Hepatocyte (in vitro differentiated cells): ENCODE measurements around the gene SURF2. TPM values are rescaled to one million over a fixed set of nuclear protein-coding genes. Genes with fewer than 3 reads are reported as not detected.

ENCODE experiments used
- DNase-seq: peaks from one replicate; pipeline ENCODE4 v3.0.0-alpha.2; 2016; ENCODE audit warnings: low spot score
- H2AFZ ChIP-seq: fragments of 200-600 bp; sonication (generic); 2 replicates; pipeline ENCODE4 v1.6.0; 2016; ENCODE audit warnings: antibody characterized with exemption, mild to moderate bottlenecking
- H3K27ac ChIP-seq: fragments of 200-600 bp; sonication (generic); 2 replicates; pipeline ENCODE4 v1.5.1; 2016; ENCODE audit warnings: mild to moderate bottlenecking
- H3K27me3 ChIP-seq: fragments of 200-600 bp; sonication (generic); 2 replicates; pipeline ENCODE4 v1.6.1; 2016
- H3K36me3 ChIP-seq: fragments of 200-600 bp; sonication (generic); replicated peaks from 2 replicates; pipeline ENCODE4 v1.5.1; 2016; ENCODE audit warnings: low read depth; ENCODE audit not compliant: insufficient read depth
- H3K4me1 ChIP-seq: fragments of 200-600 bp; sonication (generic); 2 replicates; pipeline ENCODE4 v1.5.1; 2016; ENCODE audit warnings: mild to moderate bottlenecking, moderate library complexity; ENCODE audit not compliant: insufficient read depth
- H3K4me2 ChIP-seq: fragments of 200-600 bp; sonication (generic); 2 replicates; pipeline ENCODE4 v1.6.0; 2016
- H3K4me3 ChIP-seq: fragments of 200-600 bp; sonication (generic); 2 replicates; pipeline ENCODE4 v1.5.1; 2016; ENCODE audit warnings: mild to moderate bottlenecking
- H3K79me2 ChIP-seq: fragments of 200-600 bp; sonication (generic); 2 replicates; pipeline ENCODE4 v1.6.0; 2017; ENCODE audit warnings: mild to moderate bottlenecking
- H3K9me2 ChIP-seq: fragments of 200-600 bp; sonication (generic); replicated peaks from 2 replicates; pipeline ENCODE4 v1.6.0; 2017; ENCODE audit warnings: mild to moderate bottlenecking; ENCODE audit not compliant: insufficient read depth
- H3K9me3 ChIP-seq: fragments of 200-600 bp; sonication (generic); 2 replicates; pipeline ENCODE4 v1.5.1; 2016; ENCODE audit warnings: low read depth, mild to moderate bottlenecking
- H4K20me1 ChIP-seq: fragments of 200-600 bp; sonication (generic); 2 replicates; pipeline ENCODE4 v1.6.0; 2016; ENCODE audit warnings: mild to moderate bottlenecking; ENCODE audit not compliant: insufficient read depth, poor library complexity, severe bottlenecking
- EZH2 ChIP-seq: fragments of 200-600 bp; sonication (generic); IDR thresholded peaks from 2 replicates; pipeline ENCODE4 v1.6.1; 2016; ENCODE audit warnings: antibody characterized with exemption, mild to moderate bottlenecking, borderline replicate concordance
- EZH2phosphoT487 ChIP-seq: fragments of 200-600 bp; sonication (generic); IDR thresholded peaks from one replicate; pipeline ENCODE4 v1.6.1; 2018; ENCODE audit warnings: antibody characterized with exemption, mild to moderate bottlenecking, low read depth, moderate library complexity; ENCODE audit not compliant: unreplicated experiment, severe bottlenecking
- WGBS: methylation state at CpG from one replicate; pipeline ENCODE4 v1.1.6; 2016; ENCODE audit warnings: low lambda C conversion rate; ENCODE audit errors: missing lambda C conversion rate; 5-methylcytosine and 5-hydroxymethylcytosine counted together
- polyA plus RNA-seq: library from polyadenylated mRNA; unstranded; fragments of >200 nt; fragmentation: Nextera tagmentation; extraction: Ambion mirVana; gene quantifications from 2 replicates; pipeline ENCODE4 v1.2.1, GENCODE V29; 2016
- total RNA-seq: library from RNA; depleted of rRNA; stranded (reverse); fragments of >200 nt; gene quantifications from 2 replicates; pipeline ENCODE4 v1.2.3, GENCODE V29; 2014
- TF ChIP-seq, protein P1 (sequence below): fragments of 200-600 bp; sonication (generic); IDR thresholded peaks from 2 replicates; pipeline ENCODE4 v1.5.1; 2016; ENCODE audit warnings: antibody characterized with exemption, mild to moderate bottlenecking; ENCODE audit not compliant: poor library complexity

Gene SURF2
- total and polyA plus RNA-seq, 2 experiments from 2014 or later: 13.6 to 22.9 TPM

DNA sequence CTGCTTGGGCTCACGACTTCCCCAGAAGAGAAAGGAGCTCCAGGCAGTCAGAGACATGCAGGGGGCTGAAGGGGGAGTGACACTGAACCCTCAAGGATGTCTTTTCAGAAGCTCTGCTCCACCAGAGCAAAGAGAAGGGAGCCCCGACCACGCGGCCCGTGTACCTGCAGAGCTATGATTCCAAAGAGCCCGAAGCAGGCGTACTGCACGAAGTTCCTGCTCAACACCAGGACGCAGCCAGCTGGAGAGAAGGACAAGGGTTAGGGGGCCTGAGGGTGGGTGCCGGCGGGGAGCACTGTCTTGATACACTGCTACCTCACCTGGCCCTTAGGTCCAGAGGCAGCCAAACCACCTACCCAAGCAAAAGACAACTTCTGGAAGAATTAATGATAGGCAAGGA, 10.1 kb downstream of the SURF2 start:
- H3K9me3 ChIP-seq: no peaks in the 10 kb centered on the region
- TF ChIP-seq, protein P1, sequence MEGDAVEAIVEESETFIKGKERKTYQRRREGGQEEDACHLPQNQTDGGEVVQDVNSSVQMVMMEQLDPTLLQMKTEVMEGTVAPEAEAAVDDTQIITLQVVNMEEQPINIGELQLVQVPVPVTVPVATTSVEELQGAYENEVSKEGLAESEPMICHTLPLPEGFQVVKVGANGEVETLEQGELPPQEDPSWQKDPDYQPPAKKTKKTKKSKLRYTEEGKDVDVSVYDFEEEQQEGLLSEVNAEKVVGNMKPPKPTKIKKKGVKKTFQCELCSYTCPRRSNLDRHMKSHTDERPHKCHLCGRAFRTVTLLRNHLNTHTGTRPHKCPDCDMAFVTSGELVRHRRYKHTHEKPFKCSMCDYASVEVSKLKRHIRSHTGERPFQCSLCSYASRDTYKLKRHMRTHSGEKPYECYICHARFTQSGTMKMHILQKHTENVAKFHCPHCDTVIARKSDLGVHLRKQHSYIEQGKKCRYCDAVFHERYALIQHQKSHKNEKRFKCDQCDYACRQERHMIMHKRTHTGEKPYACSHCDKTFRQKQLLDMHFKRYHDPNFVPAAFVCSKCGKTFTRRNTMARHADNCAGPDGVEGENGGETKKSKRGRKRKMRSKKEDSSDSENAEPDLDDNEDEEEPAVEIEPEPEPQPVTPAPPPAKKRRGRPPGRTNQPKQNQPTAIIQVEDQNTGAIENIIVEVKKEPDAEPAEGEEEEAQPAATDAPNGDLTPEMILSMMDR: no peak
- TF ChIP-seq EZH2phosphoT487 (no peak), EZH2 (no peak)
- H3K36me3 ChIP-seq: no peaks in the 10 kb centered on the region
- no peak for DNase-seq
- peaks cover 19% of the 10 kb centered on the region for H3K4me1 ChIP-seq
- WGBS: 96% methylated on average over 11 of the region's 11 CpGs
- no peak overlapping the region for H3K4me3 ChIP-seq
- H3K79me2 ChIP-seq: peaks cover 95% of the 10 kb centered on the region
- H3K27ac ChIP-seq: no peak overlapping the region
- H4K20me1 ChIP-seq: peaks cover 93% of the 10 kb centered on the region
- no peak overlapping the region for H3K4me2 ChIP-seq
- H3K9me2 ChIP-seq: no peaks in the 10 kb centered on the region
- H3K27me3 ChIP-seq: no peaks in the 10 kb centered on the region
- no peak overlapping the region for H2AFZ ChIP-seq

GRCh38 chr9:133367221-133367620, 10.9 kb downstream of the SURF2 start:
- Histone ChIP-seq H3K27me3 (no peaks in the 10 kb centered on the region), H3K9me3 (no peaks in the 10 kb centered on the region), H3K36me3 (no peaks in the 10 kb centered on the region), H3K4me2 (no peak overlapping the region), H3K9me2 (no peaks in the 10 kb centered on the region), H3K4me1 (peaks cover 26% of the 10 kb centered on the region), H3K27ac (no peak overlapping the region), H4K20me1 (peaks cover 98% of the 10 kb centered on the region), H3K79me2 (peaks cover 98% of the 10 kb centered on the region), H2AFZ (no peak overlapping the region), H3K4me3 (no peak overlapping the region)
- WGBS: 94% methylated on average over 21 of the region's 22 CpGs
- no peak for DNase-seq
- TF ChIP-seq EZH2phosphoT487 (no peak), EZH2 (no peak)
- TF ChIP-seq, protein P1: no peak

DNA sequence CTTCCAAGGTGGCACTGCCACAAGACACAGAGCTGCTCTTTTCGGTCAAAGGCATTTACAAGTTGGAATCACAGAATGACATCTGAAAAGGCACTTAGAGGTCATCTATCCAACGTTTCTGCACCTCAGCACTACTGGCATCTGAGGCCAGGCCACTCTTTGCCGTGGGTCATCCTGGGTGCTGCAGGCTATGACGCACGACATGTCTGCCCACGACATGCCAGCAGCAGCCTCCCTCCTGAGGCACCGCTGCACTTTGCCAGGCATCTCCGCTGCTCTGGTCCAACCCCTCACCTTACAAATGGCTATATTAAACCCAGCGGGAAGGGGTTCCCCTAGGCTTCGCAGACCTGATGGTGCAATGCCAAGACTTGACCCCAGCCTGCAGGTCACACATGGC, 11.4 kb downstream of the SURF2 start:
- Histone ChIP-seq H3K27ac (peak overlapping the region; percentile 45), H3K4me3 (no peak overlapping the region), H3K4me1 (peaks cover 29% of the 10 kb centered on the region), H3K4me2 (peak overlapping the region; percentile 27), H3K79me2 (peaks cover 98% of the 10 kb centered on the region), H3K36me3 (no peaks in the 10 kb centered on the region), H3K27me3 (no peaks in the 10 kb centered on the region), H3K9me2 (no peaks in the 10 kb centered on the region), H2AFZ (no peak overlapping the region), H4K20me1 (peaks cover 98% of the 10 kb centered on the region), H3K9me3 (no peaks in the 10 kb centered on the region)
- WGBS: 93% methylated on average over 10 of the region's 10 CpGs
- DNase-seq: no peak
- TF ChIP-seq EZH2: no peak
- TF ChIP-seq, protein P1: no peak
- no peak for TF ChIP-seq EZH2phosphoT487
